Epidermal melanocyte (primary cell): Measurements from ENCODE around the gene KRT20.

Experiments
- DNase-seq: peaks from one replicate; pipeline ENCODE4 v3.0.0; 2011; ENCODE audit warnings: low spot score; ENCODE audit not compliant: insufficient read length

Gene KRT20

GRCh38 chr17:40854175-40854814, 30.7 kb downstream of the KRT20 start:
- no peak for DNase-seq

GRCh38 chr17:40852364-40852763, 32.7 kb downstream of the KRT20 start:
- DNase-seq, result no peak

- no peak for DNase-seq
These were observed 34.6 kb downstream of the KRT20 start for GRCh38 chr17:40850293-40850972.

GRCh38 chr17:40849723-40850122, 35.3 kb downstream of the KRT20 start:
- no peak for DNase-seq

GRCh38 chr17:40848583-40849235, 36.3 kb downstream of the KRT20 start:
- no peak for DNase-seq

- no peak for DNase-seq
These were observed 38.4 kb downstream of the KRT20 start for GRCh38 chr17:40846515-40847144.

GRCh38 chr17:40844671-40845107, 40.4 kb downstream of the KRT20 start:
- DNase-seq, result no peak

- no peak for DNase-seq
These were observed 41.8 kb downstream of the KRT20 start for GRCh38 chr17:40843242-40843641.

- DNase-seq, result no peak
These were observed 43.8 kb downstream of the KRT20 start for GRCh38 chr17:40841246-40841645.

GRCh38 chr17:40839194-40839593, 45.8 kb downstream of the KRT20 start:
- no peak for DNase-seq

GRCh38 chr17:40836020-40836419, 49.0 kb downstream of the KRT20 start:
- DNase-seq, result no peak

- DNase-seq, result no peak
These were observed 51.2 kb downstream of the KRT20 start for GRCh38 chr17:40833882-40834281.

GRCh38 chr17:40832840-40833239, 52.2 kb downstream of the KRT20 start:
- no peak for DNase-seq

GRCh38 chr17:40830085-40830776, 54.8 kb downstream of the KRT20 start:
- no peak for DNase-seq

- DNase-seq, result no peak
These were observed 56.5 kb downstream of the KRT20 start for GRCh38 chr17:40828454-40829044.

GRCh38 chr17:40827746-40828453, 57.1 kb downstream of the KRT20 start:
- no peak for DNase-seq
